Stimulated activated CD8-positive, alpha-beta memory T cell treated with anti-CD3 and anti-CD28 coated beads, Interleukin-15, amount 100 ng/mL, for 1 hour (primary cell): ENCODE measurements around the gene PACS1.
A peak's percentile ranks its signal among the peaks of the same experiment; 100 is the strongest.
"Not testable (repeated sequence)": the region's sequence is repeated elsewhere in the genome, so short reads cannot be mapped to it uniquely, and the experiment has no call there.

Source experiments
- DNase-seq: peaks from one replicate; pipeline ENCODE4 v3.0.0-alpha.2; 2020; ENCODE audit warnings: low read depth

The PACS1 gene

DNA sequence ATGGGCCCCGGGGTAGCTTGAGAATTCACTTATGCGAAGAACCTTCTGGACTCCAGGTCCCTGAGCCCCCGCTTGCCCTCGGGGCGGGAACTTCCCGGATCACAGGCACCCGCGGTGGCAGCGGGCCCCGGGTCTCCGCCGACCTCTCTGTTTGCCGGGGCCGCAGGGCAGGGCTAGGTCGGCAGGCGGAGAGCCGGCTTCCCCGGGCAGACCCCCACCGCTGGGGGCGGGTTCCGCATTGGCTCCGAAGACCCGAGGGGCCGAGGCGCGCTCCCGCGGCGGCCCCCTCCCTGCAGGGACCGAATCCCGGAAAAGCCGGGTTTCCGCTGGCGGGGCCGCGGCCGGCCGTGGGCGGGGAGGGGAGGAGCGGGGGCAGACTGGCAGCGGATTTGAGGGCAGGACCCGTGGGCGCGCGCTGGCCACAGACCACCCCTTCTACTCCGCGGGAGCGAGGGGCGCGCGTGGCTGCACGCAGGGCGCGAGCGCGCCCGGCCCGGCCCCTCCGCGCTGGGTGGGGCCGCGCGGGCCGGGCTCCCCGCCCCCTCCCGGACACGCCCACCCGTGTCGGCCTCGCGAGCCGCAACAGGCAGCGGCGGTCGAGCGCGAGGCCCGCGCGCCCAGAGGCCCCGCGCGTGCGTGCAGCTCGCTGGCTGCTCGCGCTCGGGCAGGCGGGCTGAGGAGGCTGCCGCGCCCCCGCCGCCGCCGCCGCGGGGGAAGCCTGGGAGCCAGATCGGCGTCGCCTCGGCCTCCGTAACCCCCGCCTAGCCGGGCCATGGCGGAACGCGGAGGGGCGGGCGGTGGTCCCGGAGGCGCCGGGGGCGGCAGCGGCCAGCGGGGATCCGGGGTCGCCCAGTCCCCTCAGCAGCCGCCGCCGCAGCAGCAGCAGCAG lies at the start of gene PACS1:
PACS1 (plus strand) TSS at position 558 of the 889 bp plus-strand sequence; CDS start at position 773, 215 bp downstream.
- DNase-seq, result peak; percentile 50

DNA sequence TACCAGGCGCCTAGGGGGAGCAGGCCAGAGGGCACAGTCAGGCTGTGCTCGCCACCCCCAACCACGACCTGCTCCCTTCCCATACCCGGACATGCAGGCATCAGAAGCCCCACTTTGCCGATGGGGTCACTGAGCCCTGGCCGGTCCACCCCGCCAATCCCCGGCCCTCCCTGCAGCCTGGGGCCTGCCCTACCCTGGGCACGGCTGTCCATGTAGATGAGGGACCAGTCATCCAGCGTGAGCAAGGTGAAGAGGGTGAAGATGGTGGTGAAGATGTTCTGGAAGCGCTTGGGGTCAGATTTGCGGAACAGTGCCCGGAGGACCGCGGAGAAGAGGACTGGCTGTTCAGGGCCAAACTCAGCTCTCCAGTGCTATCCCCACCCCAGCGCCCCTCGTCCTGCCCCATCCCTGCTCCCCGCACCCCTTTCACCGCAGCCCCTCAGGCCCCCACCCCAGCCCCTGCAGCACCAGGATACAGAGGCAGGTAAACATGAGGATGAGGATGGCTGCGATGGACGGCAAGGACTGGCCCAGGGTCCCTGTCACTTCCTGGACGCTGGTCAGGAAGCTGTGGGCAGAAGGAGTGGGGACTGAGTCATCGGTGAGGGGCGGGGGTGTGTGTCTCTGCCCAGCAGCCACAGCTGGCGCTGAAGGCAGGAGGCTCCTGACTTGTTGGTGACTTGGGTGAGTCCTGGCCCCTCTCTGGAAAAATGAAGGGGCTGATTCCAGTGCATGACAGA lies 49.3 kb upstream of the PACS1 start:
- no peak for DNase-seq

DNA sequence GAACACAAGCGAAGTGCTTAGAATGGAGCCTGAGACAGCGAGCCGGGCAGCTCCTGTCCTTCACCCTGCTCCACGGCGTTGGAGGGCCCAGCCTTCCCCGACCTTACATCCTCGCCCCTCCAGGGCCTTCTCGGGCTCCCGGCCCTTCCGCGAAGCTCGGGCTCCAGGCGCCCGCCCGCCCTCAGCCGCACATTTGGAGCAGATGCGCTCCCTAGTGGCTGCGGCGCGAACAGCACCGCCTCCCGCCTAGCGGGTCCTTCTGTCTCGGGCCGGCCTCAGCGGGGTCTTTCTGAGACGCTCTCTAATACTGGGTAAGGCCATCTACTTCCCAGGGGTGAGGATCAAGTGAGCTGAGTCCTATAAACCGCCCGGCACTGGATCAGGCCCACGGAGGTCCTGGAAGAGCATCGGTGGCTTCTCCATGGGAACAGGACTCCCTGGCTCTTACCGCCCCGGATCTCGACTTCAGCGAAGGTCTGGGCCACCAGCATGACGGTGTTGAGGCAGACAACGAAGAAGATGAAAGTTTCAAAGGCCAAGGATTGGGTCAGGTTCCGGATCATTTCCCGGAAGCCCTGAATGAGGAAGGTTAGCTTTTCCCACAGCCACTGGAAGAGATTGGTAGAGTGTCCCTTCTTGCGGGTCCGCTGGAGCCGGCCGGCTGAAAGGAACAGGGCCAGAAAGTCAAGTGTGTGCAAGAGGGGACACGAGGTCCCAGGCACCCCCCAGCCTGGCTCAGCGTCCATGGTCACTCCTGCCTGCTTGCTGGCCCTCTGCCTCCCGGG lies 47.5 kb upstream of the PACS1 start:
- DNase-seq, result peak; percentile 65

DNA sequence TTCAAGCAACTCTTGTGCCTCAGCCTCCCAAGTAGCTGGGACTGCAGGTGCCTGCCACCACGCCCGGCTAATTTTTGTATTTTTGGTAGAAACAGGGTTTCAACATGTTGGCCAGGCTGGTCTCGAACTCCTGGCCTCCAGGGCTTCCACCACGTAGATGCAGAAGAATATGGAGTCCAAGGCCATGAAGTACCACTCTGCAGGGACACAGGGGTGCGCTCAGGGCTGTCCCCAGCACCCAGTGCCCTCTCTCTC lies 47.0 kb upstream of the PACS1 start:
- DNase-seq, result not testable (repeated sequence)

DNA sequence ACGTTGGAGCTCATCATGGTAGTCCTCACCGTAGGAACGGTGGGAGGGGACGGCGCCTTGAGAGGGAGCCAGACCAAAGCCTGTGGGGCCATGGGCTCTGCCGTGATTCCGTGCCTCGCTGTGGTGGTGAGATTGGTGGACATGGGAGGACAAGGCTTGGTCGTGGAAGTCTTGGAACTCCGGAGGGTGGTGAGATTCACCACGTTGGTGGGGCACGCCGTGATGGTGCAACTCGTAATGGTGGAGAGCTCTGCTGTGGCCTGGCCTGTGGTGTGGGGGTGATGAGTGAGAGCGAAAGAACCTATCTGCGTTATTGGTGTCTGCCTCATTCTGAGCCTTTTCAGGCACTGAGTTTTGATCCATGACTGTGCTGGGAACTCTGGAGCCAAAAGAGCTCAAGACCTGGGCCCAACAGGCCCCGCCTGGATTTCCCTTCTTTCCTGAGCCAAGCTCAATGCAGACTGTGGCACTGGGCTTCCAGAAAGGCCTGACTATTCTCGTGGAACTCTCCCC lies 44.0 kb upstream of the PACS1 start, which contains the start of gene CATSPER1:
CATSPER1 (minus strand) TSS at position 463 of the 513 bp plus-strand sequence; CDS start at position 363, 100 bp downstream.
- no peak for DNase-seq

DNA sequence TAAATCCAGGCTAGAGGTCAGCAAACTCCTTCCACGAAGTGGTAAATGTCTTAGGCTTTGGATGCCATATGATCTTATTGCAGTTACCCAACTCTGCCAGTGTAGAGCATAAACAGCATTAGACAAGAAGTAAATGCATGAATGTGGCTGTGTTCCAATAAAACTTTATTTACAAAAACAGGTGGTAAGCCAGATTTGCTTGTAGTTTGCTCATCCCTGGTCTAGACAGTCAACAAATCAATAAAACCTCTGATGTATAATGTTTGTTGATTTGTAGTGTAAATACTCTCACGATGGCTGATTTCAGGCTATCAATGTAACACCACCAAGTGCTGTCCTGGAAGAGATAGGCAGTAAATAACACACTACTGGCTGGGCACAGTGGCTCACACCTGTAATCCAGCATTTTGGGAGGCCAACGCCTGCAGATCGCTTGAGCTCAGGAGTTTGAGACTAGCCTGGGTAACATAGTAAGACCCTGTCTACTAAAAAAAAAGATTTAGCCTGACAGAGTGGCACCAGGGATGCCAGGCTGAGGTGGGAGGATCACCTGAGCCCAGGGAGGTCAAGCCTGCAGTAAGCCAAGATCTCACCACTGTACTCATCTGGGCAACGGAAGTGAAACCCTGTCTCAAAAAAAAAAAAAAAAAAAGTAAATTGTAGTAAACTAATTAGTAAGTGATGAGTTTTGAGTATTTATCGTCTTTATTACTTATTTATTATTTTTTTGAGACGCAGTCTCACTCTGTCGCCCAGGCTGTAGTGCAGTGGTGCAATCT lies 36.9 kb upstream of the PACS1 start:
- no peak for DNase-seq

DNA sequence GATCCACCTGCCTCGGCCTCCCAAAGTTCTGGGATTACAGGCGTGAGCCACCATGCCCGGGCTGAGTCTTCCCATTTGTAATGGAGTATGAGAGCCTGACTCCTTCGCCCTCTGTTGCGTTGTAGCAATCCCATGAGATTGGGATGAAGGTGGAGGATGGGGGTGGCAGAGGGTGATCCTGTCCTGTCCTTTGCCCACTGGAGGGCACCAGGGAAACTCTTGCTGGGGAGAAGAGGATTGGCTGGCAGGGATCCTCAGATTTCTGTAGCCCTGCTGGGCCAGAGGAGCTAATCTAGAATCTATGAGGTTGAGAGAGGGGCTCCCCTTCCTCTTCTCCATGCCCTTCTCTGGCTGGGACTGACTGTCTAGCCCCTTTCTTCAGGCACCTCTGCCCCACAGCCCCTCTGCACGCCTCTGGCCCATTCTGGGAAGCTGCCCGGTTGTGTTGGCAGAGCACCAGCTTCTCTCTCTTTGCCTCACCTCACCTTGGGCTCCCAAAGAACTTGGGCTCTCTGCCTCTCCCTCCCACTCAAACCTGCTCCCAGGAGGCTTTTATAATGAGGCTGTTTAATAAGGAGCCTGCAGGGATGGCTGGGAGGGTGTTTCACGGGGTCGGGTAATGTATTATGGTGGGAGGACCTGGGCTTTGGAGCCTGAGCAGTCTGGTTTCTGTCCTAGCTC lies 34.3 kb upstream of the PACS1 start:
- no peak for DNase-seq

DNA sequence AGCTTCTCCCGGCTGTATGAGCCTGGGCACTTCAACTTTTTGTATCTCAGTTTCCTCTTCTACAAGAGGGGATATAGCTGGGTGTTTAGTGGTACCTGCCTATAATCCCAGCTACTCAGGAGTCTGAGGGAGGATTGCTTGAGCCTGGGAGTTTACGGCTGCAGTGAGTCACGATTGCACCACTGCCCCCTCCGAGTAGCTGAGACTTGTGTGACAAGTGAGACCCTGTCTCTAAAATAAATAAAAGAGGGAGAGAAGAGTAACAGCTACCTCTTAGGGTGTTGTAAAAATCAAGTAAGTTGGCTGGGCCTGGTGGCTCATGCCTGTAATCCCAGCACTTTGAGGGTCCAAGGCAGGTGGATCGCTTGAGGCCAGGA lies 33.8 kb upstream of the PACS1 start:
- no peak for DNase-seq

DNA sequence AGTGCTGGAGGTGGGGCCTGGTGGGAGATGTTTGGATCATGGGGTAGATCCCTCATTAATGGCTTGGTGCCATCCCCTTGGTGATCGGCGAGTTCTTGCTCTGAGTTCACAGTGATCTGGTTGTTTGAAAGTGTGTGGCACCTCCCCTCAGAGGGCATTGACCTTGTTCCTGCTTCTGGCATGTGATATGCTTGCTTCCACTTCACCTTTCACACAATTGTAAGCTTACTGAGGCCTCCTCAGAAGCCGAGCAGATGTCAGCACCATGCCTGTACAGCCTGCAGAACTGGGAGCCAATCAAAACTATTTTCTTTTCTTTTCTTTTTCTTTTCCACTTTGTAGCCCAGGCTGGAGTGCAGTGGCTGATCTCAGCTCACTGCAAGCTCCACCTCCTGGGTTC lies 32.7 kb upstream of the PACS1 start:
- DNase-seq, result no peak

DNA sequence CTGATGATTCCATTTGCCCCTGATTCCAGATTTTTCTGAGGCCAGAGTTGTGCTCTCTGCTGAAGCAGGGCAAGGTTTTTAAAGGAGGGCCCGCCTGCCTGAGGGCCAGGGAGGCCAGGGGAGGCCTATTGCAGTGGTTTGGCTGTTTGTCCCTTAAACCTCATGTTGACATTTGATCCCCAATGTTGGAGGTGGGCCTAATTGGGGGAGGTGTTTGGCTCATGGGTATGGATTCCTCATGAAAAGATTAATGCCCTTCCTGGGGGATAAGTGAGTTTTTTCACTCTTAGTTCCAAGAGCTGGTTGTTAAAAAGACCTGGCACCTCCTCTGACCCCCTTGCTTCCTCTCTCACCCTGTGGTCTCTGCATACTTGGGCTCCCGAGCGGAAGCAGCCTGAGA lies 30.3 kb upstream of the PACS1 start:
- no peak for DNase-seq

DNA sequence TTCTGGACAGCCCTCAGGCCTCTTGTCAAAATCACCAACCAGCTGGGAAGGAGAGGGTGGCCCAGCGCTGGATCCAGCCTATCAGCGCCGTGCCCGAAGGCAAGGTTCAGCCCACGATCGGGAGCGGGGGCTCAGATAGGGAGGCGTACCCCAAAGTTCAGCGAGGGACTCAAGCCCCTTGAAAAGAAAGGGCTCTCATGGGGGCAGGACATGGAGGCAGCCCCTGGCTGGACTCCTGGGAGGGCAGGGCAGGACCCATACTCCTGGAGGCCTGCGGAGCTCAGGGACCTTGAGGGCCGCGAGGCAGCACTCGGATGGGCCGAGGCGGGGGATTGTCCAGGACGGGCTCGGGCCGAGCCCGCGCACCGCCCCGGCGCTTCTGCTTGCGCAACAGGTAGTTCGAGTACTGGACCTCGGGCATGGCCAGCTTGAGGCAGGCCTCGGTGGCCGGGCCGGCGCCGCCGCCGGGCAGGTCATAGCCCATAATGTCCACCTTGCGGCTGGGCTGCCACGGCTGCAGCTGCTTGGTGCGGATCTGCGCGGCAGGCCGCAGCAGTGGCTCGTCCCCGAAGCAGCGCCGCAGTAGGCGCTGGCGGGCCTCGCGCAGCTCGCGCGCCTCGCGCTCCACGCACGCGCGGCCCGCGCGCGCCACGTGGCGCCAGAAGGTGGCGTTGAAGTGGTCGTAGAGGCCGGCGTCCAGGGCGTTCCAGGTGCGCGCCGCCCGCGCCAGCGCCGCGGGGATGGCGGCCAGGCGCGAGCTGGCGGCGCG lies 27.7 kb upstream of the PACS1 start:
- DNase-seq, result no peak

DNA sequence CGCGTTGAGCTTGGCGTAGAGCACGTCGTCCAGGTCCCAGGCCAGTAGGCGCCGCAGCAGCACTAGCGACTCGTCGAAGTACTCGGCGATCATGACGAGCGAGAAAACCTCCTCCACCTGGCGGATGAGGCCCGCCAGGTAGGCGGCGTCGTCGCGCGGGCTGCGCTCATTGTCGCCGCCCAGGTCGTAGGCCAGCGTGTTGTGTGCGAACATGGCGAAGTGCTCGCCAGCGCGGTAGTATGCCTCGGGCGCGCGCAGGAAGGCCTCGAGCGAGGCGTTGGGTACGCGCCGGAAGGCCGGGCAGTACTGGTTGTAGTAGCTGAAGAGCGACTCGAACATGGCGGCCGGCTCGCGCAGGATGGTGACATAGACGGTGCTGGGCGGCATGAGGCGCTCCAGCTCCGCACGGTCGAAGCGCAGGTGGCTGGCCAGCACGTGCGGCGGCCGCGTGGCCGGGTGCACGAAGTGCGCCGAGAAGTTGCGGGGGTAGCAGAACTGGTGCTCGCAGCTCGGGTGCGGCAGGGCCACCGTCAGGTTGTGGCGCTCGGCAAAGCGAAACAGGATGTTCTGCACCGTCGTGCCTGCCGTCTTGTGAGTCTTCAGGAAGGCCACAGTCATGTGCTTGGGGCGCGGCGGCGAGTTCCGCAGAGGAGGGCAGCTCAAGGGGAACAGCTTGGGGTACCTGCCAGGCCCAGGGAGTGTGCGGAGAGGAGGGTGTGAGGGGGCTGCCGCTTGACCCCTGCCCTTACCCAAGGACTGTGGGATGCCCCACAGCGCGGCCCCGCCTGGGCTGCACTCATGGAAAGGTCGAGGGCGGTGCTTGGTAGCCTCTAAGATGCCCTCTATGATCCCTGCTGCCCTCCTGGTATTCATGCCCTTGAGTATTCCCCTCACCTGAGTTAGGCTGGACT lies 26.8 kb upstream of the PACS1 start:
- no peak for DNase-seq

DNA sequence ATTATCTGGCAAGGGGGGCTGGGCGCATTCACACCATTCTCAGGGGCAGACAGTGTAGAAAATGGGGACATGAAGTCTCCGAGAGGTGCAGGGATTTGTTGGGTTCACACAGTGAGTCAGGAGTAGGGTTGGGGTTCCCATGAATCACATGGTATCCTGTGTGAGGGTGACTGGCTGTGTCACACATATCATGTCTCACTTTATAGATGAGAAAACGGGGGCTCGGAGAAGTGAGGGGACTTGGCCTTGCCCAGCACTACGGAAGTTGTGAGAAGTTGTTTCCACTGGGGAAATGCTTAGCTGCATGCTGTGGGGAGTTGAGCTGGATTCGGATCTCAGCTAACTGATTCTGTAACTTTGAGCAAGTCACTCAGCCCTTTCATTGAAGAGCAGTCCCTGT lies 25.3 kb upstream of the PACS1 start:
- DNase-seq, result no peak

DNA sequence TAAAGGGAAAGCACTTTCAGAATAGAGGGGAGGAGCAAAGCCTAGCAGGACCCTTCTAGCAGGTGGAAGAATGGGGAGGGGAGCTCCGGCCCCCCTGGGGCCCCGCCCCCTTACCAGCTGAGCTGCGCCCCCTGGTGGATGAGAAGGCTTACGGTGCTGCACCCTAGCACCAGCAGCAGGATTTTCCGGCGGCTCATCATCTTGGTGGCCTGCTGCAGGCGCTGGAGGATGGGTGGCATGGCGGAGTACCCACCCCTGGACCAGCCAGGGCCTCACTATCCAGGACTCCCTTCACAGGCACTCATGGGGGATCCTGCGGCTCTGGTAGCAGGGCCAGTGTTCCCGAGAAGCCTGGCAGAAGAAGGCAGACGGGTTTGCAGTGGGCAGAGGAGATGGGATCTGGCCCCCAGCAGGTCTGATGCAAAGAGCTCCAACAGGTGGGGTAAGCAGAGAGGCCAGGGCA lies 24.9 kb upstream of the PACS1 start:
- DNase-seq, result peak; percentile 78

DNA sequence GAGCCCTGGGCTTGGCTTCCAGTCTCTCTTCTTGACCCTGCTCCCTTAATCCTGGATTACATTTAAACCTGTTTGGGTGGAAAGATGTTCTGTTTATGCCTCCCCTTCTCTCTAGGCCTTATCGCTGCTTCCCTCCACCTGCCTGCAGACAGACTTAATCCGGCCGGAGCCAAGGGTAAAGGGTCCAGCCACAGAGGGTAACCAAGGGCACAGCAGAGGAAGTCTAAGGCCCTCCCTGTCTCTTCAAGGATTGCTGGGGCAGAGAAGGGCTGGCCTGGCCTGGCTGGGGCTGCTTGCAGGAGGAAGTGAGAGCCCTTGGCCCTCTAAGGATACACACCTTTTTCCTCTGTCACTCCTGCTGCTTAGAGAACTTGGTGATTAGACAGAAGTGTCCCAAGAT lies 23.2 kb upstream of the PACS1 start:
- DNase-seq, result no peak

DNA sequence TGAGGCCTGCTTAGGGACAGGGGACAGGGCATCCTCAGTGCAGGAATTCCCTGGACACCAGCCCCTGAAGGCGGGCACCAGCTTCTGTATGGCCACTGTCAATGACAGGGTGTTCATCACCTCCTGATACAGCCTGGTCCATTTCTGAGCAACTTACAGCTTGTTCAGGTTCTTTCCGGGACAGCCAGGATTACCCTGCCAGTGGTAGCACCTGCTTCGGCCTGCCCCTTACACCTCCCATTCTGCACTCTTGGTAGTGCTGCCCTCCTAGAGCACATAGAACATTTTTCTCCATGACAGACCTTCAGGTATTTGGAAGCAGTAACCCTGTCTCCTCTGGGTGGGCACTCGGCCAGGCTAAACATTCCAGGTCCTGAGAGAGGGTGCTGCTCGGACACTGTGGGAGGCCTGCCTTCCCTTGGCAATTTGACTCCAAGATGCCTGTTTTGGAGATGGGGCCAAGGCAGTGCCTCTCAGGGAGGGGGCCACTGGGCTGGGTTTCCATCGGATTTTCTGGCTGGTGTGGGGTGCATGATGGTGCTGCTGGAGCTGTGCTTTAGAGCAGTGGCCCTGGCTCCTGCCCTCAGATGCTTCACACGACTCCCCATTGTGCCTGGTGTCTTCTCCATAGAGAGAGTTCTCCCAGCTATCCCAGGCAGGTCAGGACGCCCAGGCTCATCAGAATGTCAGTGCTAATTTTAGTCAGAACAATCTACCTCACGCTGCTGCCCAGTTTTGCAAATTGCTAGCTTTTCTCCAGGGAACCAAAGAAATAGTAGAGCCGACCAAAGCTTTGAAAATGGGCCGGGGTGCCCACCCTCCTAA lies 22.3 kb upstream of the PACS1 start:
- DNase-seq, result no peak

DNA sequence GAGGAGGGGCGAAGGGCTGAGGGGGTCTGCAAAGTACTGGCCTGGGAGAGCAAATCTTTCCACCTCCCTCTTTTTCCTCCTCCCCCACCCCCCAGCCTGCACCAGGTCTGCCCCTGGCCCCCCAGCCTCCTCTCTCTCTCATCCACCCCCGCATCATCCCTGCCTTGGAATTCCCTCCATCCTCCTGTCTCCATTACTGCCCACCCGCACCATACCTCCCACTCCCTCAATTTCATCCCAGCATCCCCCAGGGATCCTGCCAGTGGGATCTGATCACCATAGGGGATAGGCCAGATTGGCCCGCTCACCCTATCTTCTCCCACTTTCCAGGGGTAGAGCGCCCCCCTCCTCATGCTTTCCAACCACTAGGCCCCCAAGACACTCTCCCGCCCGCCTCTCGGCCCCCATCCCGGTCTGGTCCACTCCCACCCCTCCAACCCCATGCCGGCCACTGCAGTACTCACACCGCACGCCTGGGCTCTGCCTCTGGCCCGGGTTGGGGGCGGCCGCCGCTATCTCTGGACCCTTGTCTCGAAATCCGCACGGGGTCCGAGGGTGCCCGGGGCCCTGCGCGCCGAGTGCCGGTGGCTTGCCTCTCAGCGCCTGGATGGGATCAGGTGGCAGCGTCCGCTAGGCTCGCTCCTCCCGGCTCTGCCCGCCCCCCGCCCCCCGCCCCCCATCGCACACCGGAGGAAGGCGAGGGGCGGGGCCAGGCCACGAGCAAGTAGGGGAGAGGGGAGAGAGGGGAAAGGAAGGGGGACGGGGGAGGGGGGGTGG lies 21.3 kb upstream of the PACS1 start, which contains the start of gene GAL3ST3:
GAL3ST3 (minus strand) TSS at position 615 of the 777 bp plus-strand sequence. CDS start 3,746 bp downstream, outside the sequence.
- no peak for DNase-seq
